Left lobe of liver (tissue), 2 donors: ENCODE data around the gene CRISPLD2. TPM values are rescaled to one million over a fixed set of nuclear protein-coding genes. Genes with fewer than 3 reads are reported as not detected.
A peak's percentile ranks its signal among the peaks of the same experiment; 100 is the strongest.

Source experiments
- ATAC-seq: fragments of 200-7000 bp; cut with Tn5 transposase; one replicate; pipeline ENCODE4 v1.9.1; 2020; ENCODE audit warnings: mild to moderate bottlenecking, moderate library complexity
- DNase-seq: peaks from one replicate; pipeline ENCODE4 v3.0.0-alpha.2; 2020; ENCODE audit warnings: low spot score
- total RNA-seq: library from RNA; stranded (reverse); gene quantifications from one replicate; pipeline ENCODE4 v1.2.1, GENCODE V29; 2021
- donor health status: DM: no; HTN: no; CAD: no; lungs with moderate emphysema.
- donor health status: DM: no; HTN: yes; CAD: no.

The CRISPLD2 gene
- total RNA-seq, 1 donor from 2014 or later = 4.5 TPM

- DNase-seq (no peak), ATAC-seq (no peak)
Observed at GRCh38 chr16:84839054-84839453, 19.3 kb downstream of the CRISPLD2 start.

DNA sequence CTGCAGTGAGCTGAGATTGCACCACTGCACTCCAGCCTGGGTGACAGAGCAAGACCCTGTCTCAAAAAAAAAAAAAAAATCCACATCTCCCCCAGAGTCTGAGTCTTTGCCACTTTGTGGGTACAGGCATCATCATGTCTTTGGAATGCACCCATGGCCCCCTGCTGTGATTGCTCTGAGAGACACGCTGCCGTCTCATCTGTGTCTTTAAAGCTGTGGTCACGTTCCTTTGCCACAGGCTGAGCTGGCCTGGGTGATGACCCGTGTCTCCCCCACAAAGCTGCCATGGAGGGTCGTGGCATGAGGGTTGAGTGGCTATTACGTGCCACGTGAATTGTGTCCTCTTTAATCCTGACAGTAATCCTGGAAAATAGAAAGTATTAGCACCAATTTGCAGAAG is 20.2 kb downstream of the CRISPLD2 start:
- DNase-seq = no peak
- no peak for ATAC-seq

DNA sequence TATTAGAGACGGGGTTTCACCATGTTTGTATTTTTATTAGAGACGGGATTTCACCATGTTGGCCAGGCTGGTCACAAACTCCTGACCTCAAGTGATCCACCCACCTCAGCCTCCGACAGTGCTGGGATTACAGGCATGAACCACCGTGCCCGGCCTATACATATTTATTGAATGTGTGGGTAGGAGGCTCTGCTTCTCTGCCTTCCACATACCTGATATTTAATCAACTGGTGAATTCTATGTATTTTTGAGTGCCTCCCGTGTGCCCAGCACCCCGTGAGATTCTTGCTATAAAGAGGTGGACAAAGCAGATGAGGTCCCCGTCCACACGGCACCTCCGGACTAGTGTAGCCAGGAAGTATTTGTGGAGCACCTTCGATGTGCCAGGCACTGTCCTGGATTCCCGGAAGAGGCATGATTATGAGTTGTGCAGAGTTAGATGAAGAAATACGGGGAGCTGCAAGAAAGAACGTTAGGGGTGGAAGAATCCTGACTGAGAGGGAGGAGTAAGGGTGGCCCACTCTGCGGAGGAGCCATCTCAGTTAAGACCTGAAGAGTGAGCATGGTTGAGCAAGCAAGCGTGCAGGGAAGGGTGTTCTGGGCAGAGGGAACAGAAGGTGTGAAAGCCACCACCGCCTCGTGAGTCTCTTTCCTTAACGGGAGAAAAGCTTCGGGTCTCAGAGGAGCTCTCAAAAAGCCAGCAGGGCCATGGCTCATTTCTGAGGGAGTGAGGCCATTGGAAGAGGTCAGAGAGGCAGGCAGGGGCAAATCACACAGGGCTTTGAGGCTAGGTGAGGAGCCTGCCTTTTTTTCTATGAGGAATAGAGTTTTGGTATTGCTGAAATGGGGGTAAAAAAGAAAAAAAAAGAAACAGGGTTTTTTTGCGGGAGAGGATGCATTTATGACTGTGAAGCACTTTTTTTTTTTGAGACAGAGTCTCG is 21.2 kb downstream of the CRISPLD2 start:
- ATAC-seq (no peak), DNase-seq (no peak)

DNA sequence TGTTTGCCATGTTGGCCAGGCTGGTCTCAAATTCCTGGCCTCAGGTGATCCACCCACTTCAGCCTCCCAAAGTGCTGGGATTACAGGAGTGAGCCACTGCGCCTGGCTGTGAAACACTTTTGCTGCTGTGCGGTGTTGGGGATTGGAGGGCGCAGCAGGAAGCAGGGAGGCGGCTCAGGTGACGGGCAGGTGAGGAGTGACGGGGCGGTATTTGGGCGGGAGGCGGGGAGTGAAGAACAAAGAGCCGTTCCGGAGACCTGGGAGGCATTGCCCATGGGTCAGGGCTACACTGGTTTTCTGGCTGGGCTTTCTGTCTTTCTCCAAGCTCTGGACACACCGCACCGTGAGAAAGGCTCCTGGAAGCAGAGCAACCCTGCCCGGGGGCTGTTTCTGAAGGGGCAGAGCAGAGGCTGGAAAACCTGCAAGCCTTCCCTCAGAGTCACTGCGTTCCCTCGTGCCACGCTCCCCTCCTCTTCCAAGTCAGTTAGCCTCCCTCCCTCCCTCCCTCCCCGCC is 22.1 kb downstream of the CRISPLD2 start:
- DNase-seq = no peak
- peak; percentile 46 for ATAC-seq

GRCh38 chr16:84842516-84843148 is 22.8 kb downstream of the CRISPLD2 start:
- no peak for DNase-seq
- ATAC-seq = no peak

DNA sequence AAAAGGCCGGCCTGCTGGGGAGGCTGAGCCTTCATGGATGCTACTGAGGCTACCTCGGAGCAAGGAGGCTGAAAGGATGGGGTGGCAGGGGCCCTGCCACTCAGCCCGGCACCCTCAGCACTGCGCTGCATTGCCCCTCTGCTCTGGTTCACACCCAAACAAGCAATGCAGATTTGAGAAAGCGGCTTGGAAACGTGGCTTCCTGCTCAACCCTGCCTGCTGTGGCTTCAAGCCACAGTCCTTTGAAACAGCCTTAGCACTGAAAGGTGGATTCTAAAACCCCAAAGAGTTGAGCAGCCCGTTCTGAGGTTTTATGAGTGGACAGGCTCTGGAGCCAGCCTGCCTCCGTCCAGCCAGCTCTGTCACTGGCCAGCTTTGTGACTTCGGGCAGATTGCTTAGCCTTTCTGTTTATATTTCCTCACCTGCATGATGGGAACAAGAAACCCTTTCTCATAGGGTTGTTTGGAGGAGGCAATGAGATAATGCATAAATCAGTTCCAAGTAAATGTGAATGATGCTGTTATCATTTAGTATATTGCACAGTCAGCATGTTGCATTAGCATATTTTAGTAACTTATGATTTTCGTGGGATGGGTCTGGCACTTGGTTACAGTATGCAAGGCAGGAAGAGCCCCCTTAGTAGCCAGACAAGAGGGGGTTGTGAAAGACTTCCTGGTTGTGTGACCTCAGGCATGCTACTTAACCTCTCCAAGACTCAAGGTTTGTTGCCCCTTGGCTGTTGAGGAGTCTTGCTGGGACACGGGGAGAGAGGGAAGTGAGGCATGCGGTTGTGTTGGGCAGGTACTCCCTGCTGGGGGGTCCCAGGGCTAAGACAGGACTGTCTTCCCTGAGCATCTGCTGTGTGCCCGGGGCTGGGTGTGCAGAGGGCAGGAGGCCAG is 23.6 kb downstream of the CRISPLD2 start:
- DNase-seq (no peak), ATAC-seq (no peak)

- ATAC-seq (no peak), DNase-seq (no peak)
Observed at GRCh38 chr16:84844049-84844350, 24.2 kb downstream of the CRISPLD2 start.

DNA sequence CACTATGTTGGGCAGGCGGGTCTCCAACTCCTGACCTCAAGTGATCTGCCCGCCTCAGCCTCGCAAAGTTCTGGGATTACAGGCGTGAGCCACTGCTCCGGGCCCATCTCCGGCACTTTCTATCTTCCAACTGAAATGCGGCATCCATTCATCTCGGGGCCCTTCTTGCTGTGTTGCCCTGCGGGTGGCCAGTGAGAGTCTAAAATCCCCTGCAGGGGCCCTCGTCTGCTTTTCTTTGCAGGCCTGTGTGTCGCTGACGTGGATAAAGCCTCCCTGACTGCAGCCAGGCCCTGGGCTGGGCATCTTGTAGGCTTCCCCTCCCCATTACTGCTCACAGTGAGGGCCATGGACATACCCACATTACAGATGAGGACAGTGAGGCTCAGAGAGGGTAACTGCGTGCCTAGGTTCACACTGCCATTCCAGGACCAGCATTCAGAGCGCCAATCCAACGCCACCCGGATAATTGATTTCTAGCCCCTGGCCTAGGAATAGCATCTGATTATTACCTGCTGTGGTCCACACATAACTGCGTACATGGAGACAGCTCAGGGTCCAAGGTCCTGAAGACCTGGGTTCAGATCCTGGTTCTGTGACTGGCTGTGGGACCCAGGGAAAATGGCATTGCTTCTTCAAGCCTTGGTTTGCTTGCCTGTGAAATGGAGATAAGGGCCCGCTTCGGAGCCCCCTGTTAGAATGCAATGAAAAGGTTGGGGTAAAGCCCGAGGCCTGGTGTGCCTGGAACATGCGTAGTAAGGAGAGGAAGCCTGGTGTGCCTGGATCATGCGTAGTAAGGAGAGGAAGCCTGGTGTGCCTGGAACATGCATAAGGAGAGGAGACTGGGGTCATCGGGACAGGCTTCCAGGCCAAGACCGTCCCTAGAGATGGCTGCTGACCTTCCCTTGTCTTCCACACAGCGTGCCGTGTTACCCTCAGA is 25.0 kb downstream of the CRISPLD2 start:
- ATAC-seq = no peak
- DNase-seq = no peak

DNA sequence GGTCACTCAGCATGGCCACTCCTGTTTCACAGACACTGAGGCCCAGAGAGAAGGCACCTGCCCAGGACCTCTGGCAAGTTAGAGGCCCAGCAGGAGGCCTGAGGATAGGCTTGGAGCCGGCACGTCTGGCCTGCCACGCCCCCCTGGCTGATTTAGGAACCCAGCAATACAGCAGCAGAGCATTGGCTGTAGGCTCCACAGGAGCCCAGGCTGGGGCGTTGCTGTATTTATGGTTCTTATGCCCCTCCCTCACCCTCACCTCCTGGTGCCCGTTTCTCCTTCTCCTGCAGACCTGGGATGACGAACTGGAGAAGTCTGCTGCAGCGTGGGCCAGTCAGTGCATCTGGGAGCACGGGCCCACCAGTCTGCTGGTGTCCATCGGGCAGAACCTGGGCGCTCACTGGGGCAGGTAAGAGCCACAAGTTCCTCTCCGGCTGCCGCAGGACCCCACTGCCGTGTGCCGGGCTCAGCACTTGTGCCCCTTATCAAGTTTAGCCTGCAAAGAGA is 25.8 kb downstream of the CRISPLD2 start:
- no peak for ATAC-seq

GRCh38 chr16:84847564-84848355 is 28.0 kb downstream of the CRISPLD2 start:
- ATAC-seq = no peak
- no peak for DNase-seq

More for the DNA sequence above, 25.8 kb downstream of the CRISPLD2 start:
- DNase-seq = no peak

DNA sequence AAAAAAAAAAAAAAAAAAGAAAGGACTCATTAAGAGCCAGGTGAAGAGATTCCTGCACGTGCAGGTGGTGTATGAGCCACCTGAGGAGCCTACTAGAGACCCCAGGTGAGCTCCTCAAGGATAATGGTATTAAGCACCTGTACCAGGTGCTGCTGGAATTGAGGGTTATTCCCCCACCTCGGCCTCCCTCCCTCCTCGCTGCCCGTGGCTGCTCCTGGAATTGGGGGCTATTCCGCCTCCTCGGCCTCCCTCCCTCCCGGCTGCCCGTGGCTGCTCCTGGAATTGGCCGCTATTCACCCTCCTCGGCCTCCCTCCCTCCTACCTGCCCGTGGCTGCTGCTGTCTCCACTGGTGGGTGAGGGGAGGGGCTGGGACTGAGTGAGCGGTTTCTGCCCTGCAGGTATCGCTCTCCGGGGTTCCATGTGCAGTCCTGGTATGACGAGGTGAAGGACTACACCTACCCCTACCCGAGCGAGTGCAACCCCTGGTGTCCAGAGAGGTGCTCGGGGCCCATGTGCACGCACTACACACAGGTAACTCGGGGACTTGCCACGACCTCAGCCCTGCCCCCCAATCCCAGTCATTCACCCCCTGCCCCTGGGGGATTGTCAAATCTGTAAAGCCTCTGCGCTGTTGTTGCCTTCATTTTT is 29.3 kb downstream of the CRISPLD2 start:
- DNase-seq (no peak), ATAC-seq (no peak)

DNA sequence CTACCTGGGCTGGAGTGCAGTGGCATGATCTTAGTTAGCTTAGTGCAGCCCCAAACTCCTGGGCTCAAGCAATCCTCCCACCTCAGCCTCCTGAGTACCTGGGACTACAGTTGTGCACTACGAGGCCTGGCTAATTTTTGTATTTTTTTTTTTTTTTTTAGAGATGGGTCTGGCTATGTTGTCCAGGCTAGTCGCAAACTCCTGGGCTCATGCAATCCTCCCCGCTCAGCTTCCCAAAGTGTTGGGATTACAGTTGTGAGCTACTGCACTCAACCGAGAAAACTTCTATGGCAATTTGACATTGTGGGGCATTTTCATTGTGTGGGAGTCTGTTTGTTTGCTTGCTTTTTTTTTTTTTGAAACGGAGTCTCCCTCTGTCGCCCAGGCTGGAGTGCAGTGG is 30.0 kb downstream of the CRISPLD2 start:
- DNase-seq (no peak), ATAC-seq (no peak)

DNA sequence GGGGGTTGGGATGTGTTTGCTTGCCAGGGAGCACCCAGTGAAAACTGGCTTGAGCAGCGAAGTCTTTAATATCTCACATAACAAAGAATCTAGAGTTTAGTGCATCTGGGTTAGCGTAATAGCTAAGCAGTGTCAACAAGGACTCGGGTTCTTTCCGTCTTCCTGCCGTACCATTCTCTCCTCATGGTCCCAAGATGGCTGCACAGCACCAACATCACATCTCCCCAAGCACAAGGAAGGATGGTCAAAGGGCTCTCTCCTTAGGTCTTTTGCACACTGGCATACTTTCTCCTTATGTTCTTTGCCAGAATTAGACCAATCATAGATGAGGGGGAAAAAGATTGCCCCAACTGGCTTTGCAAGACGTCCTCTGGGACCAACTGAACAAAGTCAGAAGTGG is 30.9 kb downstream of the CRISPLD2 start:
- no peak for ATAC-seq

GRCh38 chr16:84851192-84852127 is 31.7 kb downstream of the CRISPLD2 start:
- ATAC-seq = peak; percentile 89
- DNase-seq = peak; percentile 84

More for the DNA sequence above, 30.9 kb downstream of the CRISPLD2 start:
- no peak for DNase-seq

GRCh38 chr16:84853534-84853933 is 33.7 kb downstream of the CRISPLD2 start:
- no peak for DNase-seq
- ATAC-seq = no peak

DNA sequence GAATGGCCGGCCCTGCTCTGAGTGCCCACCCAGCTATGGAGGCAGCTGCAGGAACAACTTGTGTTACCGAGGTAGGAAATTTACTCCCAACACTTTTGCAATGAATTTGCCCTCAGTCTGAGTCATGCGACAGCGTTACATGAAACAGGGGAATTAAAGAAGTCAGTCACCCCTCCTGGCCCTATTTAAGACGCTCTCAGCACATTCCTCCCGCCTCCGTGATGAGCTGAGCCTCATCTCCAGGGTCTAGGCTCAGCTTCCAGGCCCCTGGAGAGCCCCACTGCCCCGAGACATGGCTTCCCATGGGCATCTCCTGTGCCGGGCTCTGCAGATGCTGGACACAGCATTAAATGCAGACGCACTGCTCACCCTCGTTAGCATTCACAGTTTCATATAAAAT is 35.0 kb downstream of the CRISPLD2 start:
- ATAC-seq = no peak
- DNase-seq = no peak
